Stimulated activated effector memory CD8-positive, alpha-beta T cell treated with anti-CD3 and anti-CD28 coated beads, Interleukin-12 subunit alpha, Interleukin-12 subunit beta, amount 100 ng/mL, for 72 hours (primary cell): ENCODE results near the gene BCHE.

Experiments
- ATAC-seq: fragments of 150-1000 bp; cut with Tn5 transposase; 2 replicates; pipeline ENCODE4 v1.10.0; 2021
- DNase-seq, 2 donors: peaks; one replicate each; pipeline ENCODE4 v3.0.0; 2021 to 2022; ENCODE audit warnings: low spot score in 2 of 2
- H3K27ac Mint-ChIP-seq: one replicate; pipeline ENCODE4 v1.8.0; 2022; ENCODE audit warnings: mild to moderate bottlenecking, mixed read lengths
- H3K36me3 Mint-ChIP-seq: one replicate; pipeline ENCODE4 v1.8.0; 2022; ENCODE audit warnings: mild to moderate bottlenecking, mixed read lengths
- H3K4me1 Mint-ChIP-seq: one replicate; pipeline ENCODE4 v1.8.0; 2022; ENCODE audit warnings: mixed read lengths
- H3K4me3 Mint-ChIP-seq: one replicate; pipeline ENCODE4 v1.8.0; 2022; ENCODE audit warnings: mild to moderate bottlenecking, mixed read lengths
- H3K9me3 Mint-ChIP-seq: one replicate; pipeline ENCODE4 v1.8.0; 2022; ENCODE audit warnings: mixed read lengths

BCHE gene

GRCh38 chr3:165748094-165748493 lies 89.1 kb downstream of the BCHE start:
- Mint-ChIP-seq H3K9me3 (peaks cover 20% of the 10 kb centered on the region), H3K27ac (no peak overlapping the region), H3K4me1 (no peaks in the 10 kb centered on the region), H3K36me3 (no peaks in the 10 kb centered on the region), H3K4me3 (no peak overlapping the region)
- no peak for ATAC-seq
- no peak for DNase-seq

GRCh38 chr3:165746874-165747273 lies 90.3 kb downstream of the BCHE start:
- H3K4me3 Mint-ChIP-seq = no peak overlapping the region
- H3K27ac Mint-ChIP-seq = no peak overlapping the region
- H3K4me1 Mint-ChIP-seq = no peaks in the 10 kb centered on the region
- no peaks in the 10 kb centered on the region for H3K36me3 Mint-ChIP-seq
- ATAC-seq (no peak), DNase-seq (no peak)
- H3K9me3 Mint-ChIP-seq = peaks cover 20% of the 10 kb centered on the region

GRCh38 chr3:165744025-165744424 lies 93.2 kb downstream of the BCHE start:
- Mint-ChIP-seq H3K27ac (no peak overlapping the region), H3K4me1 (no peaks in the 10 kb centered on the region), H3K36me3 (no peaks in the 10 kb centered on the region), H3K9me3 (peaks cover 16% of the 10 kb centered on the region), H3K4me3 (no peak overlapping the region)
- no peak for ATAC-seq
- no peak for DNase-seq

- Mint-ChIP-seq H3K4me1 (no peaks in the 10 kb centered on the region), H3K9me3 (peaks cover 22% of the 10 kb centered on the region), H3K36me3 (no peaks in the 10 kb centered on the region), H3K4me3 (no peak overlapping the region), H3K27ac (no peak overlapping the region)
- DNase-seq (no peak), ATAC-seq (no peak)
These were observed 94.9 kb downstream of the BCHE start for GRCh38 chr3:165742351-165742750.

GRCh38 chr3:165729756-165730155 lies 107.5 kb downstream of the BCHE start:
- no peaks in the 10 kb centered on the region for H3K4me1 Mint-ChIP-seq
- ATAC-seq = no peak
- DNase-seq = no peak
- no peak overlapping the region for H3K4me3 Mint-ChIP-seq
- peaks cover 17% of the 10 kb centered on the region for H3K9me3 Mint-ChIP-seq
- no peak overlapping the region for H3K27ac Mint-ChIP-seq
- H3K36me3 Mint-ChIP-seq = no peaks in the 10 kb centered on the region

- H3K4me3 Mint-ChIP-seq = no peak overlapping the region
- H3K4me1 Mint-ChIP-seq = no peaks in the 10 kb centered on the region
- no peak overlapping the region for H3K27ac Mint-ChIP-seq
- no peak for DNase-seq
- no peaks in the 10 kb centered on the region for H3K36me3 Mint-ChIP-seq
- peaks cover 13% of the 10 kb centered on the region for H3K9me3 Mint-ChIP-seq
- peak; percentile 11 for ATAC-seq
These were observed 108.3 kb downstream of the BCHE start for GRCh38 chr3:165728924-165729323.

GRCh38 chr3:165725296-165725695 lies 111.9 kb downstream of the BCHE start:
- Mint-ChIP-seq H3K9me3 (peaks cover 16% of the 10 kb centered on the region), H3K4me3 (no peak overlapping the region), H3K4me1 (no peaks in the 10 kb centered on the region), H3K27ac (no peak overlapping the region), H3K36me3 (no peaks in the 10 kb centered on the region)
- ATAC-seq (no peak), DNase-seq (no peak)
